NCI-H1105 (cell line): ENCODE measurements around the gene CBLC.

Source experiments
- DNase-seq: peaks from one replicate; lab custom pipeline; 2025; lab: John Stamatoyannopoulos, UW

CBLC gene

DNA sequence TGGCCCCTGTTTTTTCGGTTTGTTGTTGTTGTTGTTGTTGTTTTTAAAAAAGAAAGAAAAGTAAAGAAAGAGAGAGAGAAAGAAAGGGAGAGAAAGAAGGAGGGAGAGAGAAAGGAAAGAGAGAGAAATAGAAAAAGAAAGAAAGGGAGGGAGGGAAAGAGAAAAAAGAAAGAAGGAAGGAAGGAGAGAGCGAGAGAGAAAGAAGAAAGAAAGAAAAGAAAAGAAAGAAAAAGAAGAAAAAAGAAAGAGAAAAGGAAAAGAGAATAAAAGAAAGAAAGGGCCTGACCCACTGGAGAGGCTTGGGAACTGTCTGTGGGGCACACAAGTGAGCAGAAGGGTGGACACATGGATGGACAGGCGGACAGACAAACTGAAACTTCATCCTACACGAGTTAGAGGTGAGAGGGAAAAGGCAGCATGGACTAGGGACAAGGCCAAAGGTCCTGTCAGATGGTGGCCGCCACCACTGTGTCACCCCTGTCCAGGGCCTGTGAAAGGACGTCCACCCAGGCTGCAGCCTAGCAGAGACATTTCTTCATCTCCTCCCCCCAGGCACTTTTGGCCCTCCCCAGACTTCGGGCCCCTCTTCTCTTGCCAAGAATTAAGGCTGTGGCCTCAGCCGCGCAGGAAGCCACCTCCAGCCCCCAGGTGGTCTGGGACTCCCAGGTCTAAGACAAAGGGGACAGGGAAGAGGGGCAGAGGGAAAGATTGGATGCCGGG, 22.1 kb downstream of the CBLC start:
- no peak for DNase-seq

DNA sequence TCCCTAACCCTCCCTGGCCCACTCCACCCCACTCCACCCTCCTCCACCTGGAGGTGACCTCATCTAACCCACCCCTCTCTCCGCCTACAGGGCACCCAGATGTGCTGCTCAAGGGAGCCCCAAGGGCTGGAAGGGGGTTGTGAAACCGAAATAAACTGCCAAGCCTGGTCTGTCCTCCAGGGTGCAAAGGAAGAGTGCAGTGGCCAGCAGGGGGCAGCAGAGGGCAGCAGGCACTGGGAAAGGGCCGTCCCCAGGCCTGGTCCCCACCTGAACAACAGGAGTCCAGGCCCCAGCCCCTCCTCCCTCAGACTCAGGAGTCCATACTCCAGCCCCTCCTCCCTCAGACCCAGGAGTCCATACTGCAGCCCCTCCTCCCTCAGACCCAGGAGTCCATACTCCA, 22.8 kb downstream of the CBLC start:
- peak; percentile 61 for DNase-seq

DNA sequence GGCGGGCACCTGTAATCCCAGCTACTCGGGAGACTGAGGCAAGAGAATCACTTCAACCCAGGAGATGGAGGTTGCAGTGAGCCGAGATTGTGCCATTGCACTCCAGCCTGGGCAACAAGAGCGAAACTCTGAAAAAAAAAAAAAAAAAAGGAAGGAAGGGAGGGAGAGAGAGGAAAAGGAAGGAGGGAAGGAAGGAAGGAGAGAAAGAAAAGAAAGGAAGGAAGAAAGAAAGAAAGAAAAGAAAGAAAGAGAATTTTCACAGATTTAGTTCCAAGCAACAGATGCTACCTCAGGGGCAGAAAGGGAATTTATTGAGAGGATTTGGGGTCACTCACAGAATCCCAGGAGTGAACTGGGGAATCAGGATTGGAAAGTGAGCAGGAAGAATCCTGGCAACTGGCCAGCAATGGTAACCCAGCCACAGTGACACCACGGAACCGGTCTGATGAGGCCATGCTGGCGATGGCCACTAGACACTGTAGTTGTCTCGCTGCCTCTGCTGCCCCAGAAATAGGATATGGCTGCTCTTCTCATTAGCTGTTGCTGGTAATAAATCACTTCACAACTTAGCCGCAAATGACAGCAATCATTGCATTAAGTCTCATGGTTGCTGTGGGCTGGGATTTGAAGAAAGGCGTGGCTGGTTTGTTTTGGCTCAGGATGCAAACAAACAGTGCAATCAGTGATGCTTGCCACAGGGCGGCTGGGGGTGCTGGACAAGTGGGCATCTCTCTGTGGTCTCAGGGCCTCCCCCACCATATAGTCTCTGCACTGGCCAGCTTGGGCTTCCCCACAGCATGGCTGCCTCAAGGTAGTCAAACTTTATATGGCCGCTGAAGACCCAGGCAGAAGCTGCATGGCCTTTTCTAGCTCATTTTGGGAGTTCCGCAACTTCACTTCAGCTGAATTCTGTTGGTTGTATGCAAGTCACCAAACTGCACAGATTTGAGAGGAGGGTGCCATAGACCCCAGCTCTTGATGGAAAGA, 26.0 kb downstream of the CBLC start:
- DNase-seq, result no peak

DNA sequence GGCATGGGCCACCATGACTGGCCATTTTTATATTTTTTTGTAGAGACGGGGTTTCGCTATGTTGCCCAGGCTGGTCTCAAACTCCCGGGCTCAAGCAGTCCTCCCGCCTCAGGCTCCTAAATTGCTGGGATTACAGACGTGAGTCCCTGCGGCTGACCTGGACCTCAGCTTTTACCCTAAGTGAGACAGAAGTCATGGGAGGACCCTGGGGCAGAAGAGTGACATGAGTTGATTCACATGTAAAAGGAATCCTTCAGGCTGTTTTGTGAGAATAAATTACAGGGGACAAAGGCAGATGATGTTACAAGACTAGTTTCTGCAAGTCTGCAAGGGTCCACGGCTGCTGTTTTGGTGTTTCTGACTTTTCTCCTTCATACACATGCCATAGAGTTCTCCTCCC, 28.6 kb downstream of the CBLC start:
- no peak for DNase-seq

DNA sequence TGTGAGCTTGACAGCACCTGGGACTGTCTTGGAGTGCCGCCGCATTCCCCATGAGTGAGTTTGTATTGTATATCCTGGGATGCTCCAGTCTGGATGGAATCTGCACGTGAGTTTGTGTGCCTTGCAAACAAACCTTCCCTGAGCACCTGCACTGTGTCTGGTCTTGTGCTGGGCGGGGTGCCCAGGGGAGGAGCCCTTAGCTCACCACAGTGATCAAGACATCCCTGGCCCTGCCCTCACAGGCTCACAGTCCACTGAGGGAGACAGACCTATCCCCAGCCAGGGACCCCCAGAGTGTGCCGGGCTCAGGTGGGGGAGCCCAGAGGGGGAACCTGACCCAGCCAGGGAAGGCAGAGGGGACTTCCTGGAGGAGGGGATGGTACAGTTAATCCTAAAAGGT, 29.5 kb downstream of the CBLC start:
- DNase-seq, result peak; percentile 21

DNA sequence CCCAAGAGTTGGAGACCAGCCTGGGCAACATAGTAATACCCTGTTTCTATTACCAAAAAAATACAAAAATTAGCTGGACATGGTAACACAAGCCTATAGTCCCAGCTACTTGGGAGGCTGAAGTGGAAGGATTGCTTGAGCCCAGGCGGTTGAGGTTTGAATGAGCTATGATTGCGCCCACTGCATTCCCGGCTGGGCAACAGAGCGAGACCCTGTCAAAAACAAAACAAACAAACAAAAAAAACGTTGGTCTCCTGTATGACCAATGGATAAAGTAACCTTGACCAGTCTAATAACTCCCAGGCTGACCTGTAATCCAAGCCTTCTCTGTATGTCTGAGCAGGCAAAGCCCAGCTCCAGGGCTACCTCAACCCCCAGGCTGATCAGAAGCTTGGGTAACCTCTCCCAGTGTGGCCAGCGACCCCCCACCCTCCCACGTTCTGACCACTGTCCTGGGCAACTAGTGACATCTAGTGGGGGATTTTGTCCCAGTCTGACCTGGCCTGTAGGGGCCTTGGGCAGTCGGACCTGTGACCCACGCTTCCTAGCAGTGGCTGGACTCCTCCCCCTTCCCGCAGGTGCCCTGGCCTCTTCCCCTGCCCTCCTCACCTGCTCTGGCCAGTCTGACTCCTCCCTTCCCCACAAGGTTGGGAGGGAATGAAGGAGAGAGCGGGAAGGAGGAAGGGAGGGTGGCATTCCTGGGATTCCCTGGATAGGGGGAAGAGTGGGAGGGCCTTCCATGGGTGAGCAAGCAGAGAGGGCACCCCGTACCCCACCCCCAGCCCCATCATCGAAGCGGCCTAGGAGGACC, 30.2 kb downstream of the CBLC start:
- no peak for DNase-seq

DNA sequence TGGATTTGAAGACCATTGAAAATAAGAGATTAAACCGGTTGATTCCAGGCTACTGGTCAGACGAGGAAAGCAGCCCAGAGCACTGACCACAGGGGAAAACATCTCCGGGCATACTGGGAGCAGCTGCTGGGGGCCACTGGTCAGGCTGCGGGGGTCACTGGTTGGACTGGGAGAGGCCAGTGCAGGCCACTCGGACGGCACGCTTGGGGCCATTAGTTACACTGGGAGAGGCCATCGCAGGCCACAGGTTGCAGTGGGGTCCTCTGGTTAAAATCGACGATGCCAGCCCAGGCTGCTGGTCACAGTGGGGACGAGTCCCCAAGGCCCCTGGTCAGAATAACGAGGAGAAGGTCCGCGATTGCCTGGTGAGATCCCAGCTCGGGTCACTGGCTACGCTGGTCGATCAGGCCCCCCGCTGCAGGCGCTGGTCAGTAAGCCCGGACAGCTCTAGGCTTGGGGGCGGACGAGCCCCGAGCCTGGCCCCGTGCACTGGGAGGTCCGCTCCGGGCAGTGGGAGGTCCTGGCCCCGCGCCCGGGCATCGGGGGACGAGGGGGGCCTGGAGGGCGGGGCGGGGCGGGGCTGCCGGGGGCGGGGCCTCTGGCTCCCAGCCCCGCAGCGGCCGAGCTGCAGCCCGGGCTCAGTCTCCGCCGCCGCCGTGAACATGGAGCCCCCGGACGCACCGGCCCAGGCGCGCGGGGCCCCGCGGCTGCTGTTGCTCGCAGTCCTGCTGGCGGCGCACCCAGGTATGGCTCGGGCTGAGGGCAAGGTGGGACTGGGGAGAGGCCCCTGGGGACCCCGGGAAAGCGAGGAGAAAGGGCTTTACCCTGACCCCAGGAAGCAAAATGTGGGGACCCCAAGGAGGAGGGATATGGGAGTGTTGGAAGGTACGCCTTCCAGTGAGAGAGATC, 31.0 kb downstream of the CBLC start, which contains the start of gene BCAM:
Gene BCAM, plus strand, starts transcription at position 641 of the 909 bp plus-strand sequence. Its CDS starts 22 bp downstream, at position 663.
- peak; percentile 51 for DNase-seq

DNA sequence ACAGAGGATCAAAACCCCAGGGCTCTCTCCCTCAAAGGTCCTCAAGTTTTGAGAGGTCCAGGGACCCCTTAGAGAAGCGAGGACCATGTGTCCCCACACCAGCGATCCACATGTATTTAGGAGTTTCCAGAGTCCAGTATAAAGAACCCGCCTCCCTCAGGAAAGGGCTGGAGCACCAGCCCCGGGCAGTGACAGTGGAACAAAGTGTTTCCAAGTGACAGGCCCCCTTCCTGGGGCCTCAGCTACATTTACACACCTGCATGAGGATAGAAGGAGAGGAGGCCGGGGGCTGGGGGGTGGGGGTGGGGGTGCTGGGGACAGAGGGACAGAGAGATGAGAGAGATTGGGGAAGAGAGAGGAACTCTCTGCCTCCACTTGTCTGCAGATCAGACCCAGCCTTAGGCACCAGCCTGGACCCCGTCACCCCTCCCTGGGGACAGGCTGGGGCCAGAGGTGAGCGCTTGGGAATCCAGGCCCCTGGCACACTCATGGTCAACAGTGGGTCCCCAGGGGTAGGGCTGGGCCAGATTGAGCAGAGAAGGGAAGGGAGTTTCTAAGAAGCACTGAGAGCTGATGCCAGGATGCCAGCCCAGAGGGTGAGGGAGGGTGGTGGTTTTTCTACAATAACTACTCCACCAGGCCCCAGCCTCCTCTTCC, 32.0 kb downstream of the CBLC start:
- no peak for DNase-seq

DNA sequence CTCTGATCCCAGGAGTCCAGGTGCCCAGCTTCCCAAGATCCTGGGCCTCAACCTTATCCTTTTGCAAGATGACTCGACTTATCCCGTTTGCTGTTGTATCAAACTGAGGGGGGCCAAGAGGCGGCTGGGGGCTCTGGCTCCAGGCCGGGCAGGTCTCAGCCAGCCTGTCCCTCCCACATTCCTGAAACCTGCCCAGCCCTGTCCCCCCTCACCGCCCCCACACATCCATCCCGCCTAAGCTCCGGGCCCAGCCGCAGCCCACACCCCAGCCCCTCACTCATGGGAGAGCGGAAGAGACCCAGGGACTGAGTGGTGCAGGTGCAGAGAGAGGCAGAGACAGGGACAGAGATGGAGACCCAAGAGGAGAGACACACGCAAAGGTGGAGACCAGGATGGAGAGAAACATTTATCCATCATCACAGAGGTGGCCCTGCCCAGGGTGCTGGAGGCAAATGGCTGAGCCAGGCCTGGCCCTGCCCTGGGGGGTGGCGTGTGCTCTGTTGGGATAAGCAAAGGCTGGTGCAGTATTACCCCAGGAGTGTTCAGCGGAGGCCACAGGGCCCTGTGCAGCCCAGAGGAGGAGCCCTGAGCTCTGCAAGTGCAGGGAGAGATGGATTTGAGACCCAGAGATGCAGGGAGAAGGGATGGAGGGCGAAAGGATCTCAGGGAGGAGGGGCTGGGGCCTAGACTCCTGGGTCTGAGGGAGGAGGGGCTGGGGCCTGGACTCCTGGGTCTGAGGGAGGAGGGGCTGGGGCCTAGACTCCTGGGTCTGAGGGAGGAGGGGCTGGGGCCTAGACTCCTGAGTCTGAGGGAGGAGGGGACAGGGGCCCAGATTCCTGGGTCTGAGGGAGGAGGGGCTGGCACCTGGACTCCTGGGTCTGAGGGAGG, 32.8 kb downstream of the CBLC start:
- DNase-seq, result no peak

DNA sequence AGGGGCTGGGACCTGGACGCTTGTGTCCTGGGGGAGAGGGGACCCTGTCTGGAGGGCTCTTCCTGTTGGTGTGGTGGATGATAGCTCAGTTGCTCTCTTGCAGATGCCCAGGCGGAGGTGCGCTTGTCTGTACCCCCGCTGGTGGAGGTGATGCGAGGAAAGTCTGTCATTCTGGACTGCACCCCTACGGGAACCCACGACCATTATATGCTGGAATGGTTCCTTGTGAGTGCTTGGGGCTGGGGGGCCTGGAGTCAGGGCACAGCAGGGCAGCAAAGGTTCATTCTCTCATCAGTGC, 33.4 kb downstream of the CBLC start:
- no peak for DNase-seq

DNA sequence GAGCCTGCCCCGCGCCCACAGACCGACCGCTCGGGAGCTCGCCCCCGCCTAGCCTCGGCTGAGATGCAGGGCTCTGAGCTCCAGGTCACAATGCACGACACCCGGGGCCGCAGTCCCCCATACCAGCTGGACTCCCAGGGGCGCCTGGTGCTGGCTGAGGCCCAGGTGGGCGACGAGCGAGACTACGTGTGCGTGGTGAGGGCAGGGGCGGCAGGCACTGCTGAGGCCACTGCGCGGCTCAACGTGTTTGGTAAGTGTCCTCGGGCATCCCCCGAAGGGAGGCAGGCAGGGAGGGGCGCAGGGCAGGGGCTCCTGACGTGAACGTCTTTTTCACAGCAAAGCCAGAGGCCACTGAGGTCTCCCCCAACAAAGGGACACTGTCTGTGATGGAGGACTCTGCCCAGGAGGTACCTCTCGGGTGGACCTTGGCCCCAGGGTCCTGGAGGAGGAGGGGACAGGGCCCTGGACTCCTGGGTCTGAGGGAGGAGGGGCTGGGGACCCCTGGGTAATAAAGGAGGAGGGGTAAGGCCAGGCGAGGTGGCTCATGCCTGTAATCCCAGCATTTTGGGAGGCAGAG, 34.5 kb downstream of the CBLC start:
- no peak for DNase-seq

DNA sequence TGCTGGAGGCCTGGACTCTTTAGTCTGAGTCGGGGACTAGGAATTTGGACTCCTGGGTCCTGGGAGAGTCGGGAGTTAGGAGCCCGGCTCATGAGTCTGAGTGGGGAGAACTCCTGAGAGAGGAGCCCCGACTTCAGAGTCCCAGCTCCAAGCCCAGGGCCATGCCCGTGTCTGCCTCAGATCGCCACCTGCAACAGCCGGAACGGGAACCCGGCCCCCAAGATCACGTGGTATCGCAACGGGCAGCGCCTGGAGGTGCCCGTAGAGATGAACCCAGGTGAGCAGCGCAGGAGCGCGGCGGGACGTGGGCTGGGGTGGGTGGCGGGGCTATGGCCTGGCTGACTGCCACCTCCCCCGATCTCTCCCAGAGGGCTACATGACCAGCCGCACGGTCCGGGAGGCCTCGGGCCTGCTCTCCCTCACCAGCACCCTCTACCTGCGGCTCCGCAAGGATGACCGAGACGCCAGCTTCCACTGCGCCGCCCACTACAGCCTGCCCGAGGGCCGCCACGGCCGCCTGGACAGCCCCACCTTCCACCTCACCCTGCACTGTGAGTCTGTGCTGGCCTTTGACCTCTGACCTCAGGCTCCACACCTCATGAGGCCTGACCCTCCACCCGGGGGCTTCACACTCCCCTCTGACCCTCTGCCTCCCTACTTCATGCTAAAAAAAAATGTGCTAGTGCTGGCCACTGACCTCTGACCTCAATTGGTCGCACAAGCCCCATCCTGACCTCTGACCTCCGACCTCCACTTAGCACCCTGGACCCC, 35.6 kb downstream of the CBLC start:
- no peak for DNase-seq

DNA sequence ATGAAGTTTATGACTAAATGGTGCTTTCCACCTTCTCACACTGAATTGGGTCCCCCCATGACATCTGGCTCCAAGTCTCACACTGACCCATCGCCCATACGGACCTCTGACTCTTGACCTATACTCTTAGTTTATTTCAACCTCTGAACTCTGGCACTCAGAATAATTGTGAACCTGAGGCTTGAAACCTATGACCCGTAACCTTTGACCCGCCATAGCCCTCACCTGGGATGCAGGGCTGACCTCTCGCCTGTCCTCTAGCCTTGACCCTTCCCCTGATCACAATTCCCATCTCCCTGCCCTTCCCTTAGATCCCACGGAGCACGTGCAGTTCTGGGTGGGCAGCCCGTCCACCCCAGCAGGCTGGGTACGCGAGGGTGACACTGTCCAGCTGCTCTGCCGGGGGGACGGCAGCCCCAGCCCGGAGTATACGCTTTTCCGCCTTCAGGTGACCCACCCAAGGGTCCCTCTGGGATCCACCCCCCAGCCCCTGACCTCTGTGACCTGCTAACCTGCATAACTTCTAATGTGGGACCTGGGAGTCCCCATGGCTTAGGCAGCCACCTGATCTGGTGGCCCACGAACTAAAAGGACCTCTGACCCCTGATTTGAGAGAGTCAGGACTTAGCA, 36.3 kb downstream of the CBLC start:
- no peak for DNase-seq

DNA sequence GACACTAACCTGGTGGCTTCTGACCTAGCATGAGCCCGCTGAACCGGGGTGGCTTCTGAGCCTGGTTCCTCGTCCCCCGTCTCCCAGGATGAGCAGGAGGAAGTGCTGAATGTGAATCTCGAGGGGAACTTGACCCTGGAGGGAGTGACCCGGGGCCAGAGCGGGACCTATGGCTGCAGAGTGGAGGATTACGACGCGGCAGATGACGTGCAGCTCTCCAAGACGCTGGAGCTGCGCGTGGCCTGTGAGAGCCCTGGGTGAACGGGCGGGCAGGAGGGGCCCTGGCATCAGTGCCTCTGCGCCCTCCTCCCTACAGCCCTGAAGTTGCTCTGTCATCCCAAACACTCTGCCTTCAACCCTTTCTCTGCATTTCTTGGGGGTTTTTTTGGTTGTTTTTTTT, 36.8 kb downstream of the CBLC start:
- DNase-seq, result no peak

DNA sequence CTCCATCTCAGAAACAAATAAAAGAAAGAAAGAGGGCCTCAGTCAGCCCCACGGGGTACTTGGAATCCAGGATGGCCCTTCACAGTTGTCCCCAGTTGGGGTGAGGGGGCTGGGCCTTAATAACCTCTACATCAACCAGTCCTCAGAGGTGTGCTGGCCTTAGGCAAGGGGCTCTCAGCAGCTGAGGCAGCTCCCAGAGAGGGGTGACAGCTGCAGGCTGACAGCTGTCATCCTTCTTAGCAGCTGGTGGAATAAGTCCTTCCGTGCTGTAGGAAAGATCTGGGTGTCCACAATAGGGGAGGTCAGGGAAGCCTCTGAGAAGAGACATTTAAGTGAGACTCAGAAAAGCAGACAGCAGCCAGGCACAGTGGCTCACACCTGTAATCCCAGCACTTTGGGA, 38.6 kb downstream of the CBLC start:
- DNase-seq, result no peak

DNA sequence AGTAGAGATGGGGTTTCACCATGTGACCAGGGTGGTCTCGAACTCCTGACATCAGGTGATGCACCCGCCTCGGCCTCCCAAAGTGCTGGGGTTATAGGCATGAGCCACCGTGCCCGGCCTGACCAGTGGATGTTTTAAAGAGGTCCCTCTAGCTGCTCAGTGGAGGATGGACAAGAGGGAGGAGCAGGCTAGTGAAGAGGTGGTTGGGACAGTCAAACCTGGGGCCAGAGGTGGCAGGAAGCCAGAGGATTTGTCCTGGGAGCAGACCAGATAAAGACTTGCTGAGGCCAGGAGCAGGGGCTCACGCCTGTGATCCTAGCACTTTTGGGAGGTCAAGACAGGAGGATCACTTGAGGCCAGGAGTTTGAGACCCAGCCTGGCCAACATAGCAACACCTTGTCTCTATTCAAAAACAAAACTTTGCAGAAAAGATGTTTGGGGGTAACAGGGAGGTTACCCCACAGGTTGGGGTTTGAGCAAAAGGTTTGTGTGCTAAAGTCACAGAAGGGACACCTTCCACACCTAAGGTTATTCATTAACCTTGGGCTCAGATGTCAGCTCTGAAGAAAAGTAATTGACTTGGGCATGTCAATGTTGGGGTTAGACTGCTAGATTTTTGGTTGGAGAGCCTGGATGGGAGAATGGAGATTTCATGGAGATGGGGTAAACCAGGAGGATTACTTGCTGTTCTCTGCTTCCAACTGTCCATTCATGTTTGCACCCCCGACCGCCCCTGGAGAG, 40.2 kb downstream of the CBLC start:
- no peak for DNase-seq

DNA sequence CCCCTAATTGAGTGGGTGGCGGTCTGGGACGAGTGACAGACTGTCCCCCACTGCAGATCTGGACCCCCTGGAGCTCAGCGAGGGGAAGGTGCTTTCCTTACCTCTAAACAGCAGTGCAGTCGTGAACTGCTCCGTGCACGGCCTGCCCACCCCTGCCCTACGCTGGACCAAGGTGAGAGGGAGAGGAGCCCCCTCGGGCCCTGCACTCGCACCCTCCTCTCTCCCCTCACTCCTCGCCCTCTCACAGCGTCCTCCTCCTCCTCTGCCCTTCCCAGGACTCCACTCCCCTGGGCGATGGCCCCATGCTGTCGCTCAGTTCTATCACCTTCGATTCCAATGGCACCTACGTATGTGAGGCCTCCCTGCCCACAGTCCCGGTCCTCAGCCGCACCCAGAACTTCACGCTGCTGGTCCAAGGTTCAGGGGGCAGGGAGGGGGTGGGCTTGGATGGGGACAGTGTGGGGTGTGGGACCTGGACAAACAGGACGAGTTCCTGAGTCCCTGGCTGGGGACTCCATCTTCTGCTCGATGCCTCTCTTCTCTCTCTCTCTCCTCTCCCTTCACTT, 40.9 kb downstream of the CBLC start:
- no peak for DNase-seq
